HG02798 (cell line): ENCODE measurements around the gene KRT33A.

Source experiments
- ATAC-seq: cut with Tn5 transposase; IDR thresholded peaks from one replicate; pipeline ENCODE4 v1.9.1; 2021; ENCODE audit warnings: mild to moderate bottlenecking; ENCODE audit not compliant: unreplicated experiment, poor library complexity

The KRT33A gene

GRCh38 chr17:41333098-41333497, 17.5 kb downstream of the KRT33A start:
- ATAC-seq = no peak

DNA sequence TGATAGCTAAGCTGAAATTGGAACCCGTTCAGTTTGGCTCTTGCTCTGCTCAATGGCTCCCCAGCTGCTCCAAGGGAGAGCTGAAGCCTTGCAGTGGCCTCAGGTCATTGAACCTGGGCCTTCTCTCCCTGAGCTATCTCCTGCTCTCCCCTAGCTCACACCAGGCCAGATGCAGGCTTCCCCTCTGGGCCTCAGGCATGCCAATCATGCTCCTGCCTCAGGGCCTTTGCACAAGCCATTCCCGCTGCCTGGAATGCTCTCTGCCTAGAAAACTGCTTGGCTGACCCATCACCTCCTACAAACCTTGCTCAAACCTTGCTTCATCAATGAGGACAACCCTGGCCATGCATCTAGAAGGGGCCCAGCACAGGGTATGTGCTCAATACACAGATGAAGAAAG, 18.4 kb downstream of the KRT33A start:
- ATAC-seq = no peak

DNA sequence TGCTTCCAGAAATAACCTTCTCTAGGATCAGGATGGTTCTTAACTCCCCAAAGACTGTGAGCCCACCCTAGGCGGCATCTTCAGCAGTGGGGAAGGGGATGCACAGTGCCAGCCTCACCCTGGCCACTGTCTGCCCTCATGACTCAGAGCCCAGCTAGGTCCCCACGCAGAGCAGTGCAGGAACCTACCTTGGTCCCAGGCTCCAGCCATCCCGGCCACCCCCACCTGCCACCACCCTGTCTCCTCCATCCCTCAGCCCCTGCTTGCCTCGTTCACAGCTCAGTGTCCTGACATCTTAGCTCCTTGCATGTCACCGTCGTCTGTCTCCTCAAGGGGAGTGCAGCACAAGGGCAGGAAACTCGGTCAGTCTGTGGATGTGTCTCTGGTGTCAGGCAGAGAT, 19.0 kb downstream of the KRT33A start:
- no peak for ATAC-seq

DNA sequence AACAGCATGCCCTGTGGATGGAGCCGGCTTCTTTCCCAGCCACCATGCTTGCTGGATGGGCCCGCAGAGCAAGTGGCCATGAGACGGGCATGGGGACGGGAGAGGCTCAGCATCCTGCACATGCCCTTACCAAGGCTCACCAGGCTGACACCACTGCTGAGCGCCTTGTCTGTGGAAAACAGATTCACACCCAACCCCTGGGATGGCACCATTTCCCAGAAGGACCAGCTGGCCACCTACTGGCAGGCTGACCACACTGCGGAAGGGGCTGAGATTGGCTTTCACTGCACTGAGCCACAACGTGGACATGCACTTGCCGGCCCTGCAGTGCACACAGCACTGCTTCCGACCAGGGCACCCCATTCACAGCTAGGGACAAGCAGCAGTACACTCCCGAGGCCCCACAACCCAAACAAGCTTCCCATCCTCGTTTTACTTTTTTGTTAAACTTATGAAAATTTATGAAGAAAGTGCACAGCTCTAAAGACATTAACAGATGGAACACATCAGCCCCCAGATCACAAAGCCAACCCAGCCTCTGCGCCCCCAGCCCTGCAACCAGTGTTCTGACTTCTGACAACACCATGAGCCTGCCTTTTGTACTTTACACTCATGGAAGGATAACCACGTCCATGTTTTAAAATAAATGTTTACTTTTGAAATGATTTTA, 21.2 kb downstream of the KRT33A start:
- no peak for ATAC-seq

GRCh38 chr17:41328207-41328606, 22.4 kb downstream of the KRT33A start:
- ATAC-seq = no peak

DNA sequence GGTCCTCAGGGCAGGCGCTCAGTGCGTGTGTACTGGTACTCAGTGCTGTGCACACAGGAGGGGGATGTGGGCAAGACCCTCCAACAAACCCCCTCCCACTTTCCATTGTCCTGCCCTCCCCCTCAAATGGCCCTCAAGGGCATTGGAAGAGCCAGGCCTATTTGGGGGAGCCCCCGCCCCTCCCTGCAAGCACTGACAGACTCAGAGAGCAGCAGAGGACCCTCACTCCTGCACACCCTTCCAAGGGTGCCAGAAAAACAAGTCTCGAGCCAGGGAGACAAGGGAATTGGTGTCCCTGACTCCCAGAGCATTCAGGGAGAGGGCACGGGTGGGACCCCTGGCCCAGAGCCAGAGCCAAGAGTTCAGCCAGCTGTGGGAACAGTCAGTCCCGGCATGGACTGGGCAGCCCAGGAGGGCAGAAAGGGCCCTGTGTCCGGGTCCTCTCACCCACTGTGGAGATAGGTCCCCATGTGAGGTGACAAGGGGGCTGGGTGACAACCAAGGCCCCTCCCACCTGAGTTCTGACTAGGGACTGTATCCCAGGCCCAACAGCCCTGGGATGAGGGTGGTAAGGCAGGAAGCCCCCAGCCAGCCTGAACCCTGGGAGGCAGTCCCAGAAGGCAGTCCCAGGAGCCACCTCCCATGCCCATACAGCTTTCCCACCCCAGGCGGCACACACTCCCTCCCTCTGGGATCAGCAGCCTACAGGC, 23.1 kb downstream of the KRT33A start:
- ATAC-seq = no peak

DNA sequence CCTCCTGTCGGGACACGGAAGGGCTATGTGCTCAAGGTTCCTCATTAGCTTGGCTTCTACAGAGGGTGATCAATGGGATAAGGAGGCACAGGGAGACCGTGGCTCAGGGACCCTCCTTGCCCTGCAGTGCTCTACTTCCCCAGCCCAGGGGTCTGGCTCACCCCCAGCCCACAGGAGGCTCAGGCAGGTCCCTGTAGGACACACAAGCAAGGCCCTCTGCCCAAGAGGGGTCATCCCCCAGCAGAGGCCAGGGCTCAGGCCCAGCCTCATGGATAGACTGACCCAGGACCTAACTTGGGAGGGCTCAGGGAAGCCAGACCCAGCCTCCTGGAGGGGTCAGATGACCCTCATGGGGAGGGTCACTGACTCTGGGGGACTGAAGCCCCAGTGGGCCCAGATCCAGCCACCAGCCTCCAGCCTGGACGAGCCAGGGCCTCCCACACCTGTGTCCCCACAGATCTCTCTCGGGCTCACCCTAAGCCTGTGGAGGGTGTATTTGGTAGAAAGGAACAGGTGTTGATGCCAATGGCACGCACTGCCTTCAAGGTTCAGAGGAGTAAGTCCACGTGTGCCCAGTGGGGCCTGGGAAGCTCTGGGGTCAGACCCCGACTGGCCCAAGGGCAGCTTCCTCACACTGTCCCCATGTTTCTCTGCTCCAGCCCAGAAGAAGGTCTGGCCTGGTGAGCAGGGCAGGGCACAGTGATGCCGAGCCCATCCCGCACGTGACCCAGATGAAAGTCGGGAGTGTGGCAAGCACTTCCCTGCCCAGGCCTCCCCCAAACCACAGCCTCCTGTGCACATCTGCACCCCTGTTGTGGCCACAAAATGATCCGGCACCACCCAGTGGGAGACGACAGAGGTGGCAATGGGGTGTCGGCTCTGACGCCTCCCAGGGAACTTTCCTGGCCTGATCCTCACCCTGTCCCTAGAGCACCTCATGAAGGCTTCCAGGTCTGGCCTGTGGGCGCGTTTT, 24.2 kb downstream of the KRT33A start:
- no peak for ATAC-seq

DNA sequence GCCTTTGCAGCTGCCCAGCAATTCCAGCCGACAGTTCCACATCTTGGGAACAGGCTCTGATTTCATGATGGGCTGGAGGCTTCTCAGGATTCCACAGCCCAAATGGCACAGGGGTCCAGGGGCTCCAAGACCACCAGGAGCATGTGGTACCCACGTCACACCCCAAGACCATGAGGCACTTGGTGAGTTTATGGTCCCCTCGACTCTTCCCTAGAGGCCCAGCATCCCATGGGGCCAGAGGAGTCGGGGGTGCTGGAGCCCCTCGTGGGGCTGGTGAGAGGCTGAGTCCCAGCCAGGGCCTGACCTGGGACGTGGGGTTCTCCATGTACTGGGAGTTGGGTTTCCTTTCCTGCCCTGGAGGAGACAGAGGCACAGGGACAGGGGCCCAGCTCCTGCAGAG, 25.0 kb downstream of the KRT33A start:
- ATAC-seq = no peak

GRCh38 chr17:41325126-41325525, 25.5 kb downstream of the KRT33A start:
- ATAC-seq = no peak

DNA sequence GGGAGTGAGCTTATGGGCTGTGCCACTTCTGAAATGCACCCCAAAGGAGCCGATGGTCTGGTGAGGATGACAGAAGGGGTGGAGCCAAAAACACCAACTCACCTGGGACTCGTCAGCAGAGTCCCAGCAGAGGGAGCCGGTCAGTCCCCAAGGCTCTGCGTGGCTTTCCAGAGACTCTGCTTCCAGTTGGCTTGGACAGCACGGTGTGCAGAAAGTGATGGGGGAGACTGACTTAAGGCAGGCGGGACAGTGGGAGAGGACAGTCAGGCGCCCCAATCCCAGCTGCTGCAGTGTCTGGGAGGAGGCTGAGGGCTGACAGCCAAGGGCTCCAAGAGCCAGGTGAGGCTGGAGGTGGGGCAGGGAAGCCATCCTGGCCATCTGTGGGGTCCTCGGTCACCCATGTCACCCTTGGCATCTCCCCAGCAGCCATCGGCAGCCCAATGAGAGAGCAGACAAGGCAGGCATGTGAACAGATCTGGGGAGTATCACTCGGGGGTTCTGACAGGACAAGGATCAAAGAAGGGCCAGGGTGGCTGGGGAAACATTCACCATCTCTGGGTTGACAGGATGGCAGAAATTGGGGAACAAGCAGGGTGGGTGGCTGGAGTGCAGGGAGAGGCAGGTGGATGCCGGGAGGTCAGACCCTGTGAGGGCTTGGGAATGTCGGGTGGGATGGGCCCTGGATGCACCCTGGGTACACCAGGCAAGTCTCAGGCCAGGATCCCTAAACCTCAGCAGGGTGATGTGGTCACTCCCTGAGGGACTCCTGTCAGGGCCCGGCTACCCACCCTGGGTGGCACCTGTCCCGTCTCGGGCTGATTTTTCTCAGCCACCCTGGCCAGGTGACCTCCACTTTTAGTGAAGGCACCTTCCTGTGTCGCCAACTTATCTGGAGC, 26.2 kb downstream of the KRT33A start:
- ATAC-seq = no peak

GRCh38 chr17:41322903-41323895, 27.4 kb downstream of the KRT33A start:
- ATAC-seq = no peak

- no peak for ATAC-seq
These were observed 28.3 kb downstream of the KRT33A start for GRCh38 chr17:41322094-41322902.

DNA sequence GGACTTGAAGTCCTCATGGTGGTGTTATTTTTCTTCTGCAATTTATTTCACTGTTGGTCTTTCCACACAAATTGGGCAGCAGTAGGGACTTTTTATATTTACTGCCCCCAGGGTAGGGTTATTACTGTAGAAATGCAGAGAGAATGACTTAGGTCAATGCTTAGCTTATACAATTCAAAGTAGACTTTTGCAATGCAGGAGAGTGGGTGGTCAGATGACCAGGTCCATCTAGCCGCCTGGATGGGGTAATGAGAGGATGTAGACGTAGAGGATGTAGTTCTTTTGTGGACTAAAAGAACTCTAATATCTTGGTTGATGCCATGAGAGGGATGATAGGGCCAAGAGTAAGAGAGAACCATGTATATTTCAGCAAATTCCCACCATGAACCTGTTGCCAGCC, 32.4 kb downstream of the KRT33A start:
- ATAC-seq = no peak

GRCh38 chr17:41315814-41316445, 34.7 kb downstream of the KRT33A start:
- no peak for ATAC-seq

- no peak for ATAC-seq
These were observed 35.3 kb downstream of the KRT33A start, which contains the start of gene KRTAP17-1 for GRCh38 chr17:41315204-41315794. TSS of gene KRTAP17-1 (minus strand) at chr17:41315710. CDS start at chr17:41315650, 60 bp downstream.

GRCh38 chr17:41311111-41311510, 39.5 kb downstream of the KRT33A start:
- no peak for ATAC-seq

DNA sequence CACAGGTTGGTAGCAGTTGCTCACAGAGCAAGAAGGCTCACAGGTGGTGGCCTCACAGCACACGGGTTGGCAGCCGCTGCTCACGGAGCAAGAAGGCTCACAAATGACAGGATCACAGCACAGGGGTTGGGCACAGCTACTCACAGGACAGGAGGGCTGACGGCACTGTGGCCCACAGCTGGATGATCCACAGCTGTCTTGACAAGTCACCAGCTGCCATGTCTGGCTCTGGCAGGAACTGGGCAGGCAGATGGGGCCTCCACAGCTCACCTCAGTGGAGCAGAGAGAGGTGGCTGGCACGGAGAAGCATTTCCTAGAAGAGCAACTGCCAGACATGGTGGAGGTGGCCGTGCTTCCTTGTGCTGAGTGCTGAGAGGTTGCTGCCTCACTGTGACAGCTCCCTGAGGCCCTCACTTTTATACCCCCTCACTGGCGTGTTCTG, 41.7 kb downstream of the KRT33A start, which contains the start of gene KRTAP16-1:
KRTAP16-1 (minus strand) TSS at position 392 of the 442 bp plus-strand sequence; CDS start at position 336, 56 bp downstream.
- ATAC-seq = no peak
